Esophagus squamous epithelium (tissue), 5 donors: ENCODE data around the gene CHI3L2. TPM values are rescaled to one million over a fixed set of nuclear protein-coding genes. Genes with fewer than 3 reads are reported as not detected.

Experiments
- DNase-seq: peaks from one replicate; lab custom pipeline; 2025; lab: John Stamatoyannopoulos, UW
- H3K27ac ChIP-seq, 4 donors: fragments of 200-600 bp; sonication (generic); one replicate each; pipeline ENCODE4 v1.5.1; 2016 to 2019; ENCODE audit warnings: mild to moderate bottlenecking in 1 of 4
- H3K27me3 ChIP-seq, 4 donors: fragments of 200-600 bp; sonication (generic); 1 replicate in 3 of 4; 2 replicates in 1 of 4; pipeline versions ENCODE4 v1.5.1 to v1.6.0; 2017 to 2021; ENCODE audit warnings: antibody characterized with exemption in 1 of 4
- H3K36me3 ChIP-seq, 3 donors: fragments of 200-600 bp; sonication (generic); one replicate each; pipeline ENCODE4 v1.5.1; 2016 to 2019
- H3K4me1 ChIP-seq, 3 donors: fragments of 200-600 bp; sonication (generic); one replicate each; pipeline ENCODE4 v1.5.1; 2017 to 2019
- H3K4me3 ChIP-seq, 4 donors: fragments of 200-600 bp; sonication (generic); 1 replicate in 3 of 4; 2 replicates in 1 of 4; pipeline ENCODE4 v1.5.1; 2016 to 2019; ENCODE audit warnings: mild to moderate bottlenecking in 2 of 4, moderate library complexity in 1 of 4
- H3K9me3 ChIP-seq, 3 donors: fragments of 200-600 bp; sonication (generic); one replicate each; pipeline ENCODE4 v1.5.1; 2016 to 2019
- CTCF ChIP-seq, 6 experiments: fragments of 450-650 bp in 4 of 6; fragments of 200-600 bp in 2 of 6; sonication (generic) in 2 of 6; IDR thresholded peaks; one replicate each; pipeline ENCODE4 v1.5.1; 2016 to 2019; ENCODE audit warnings: antibody characterized with exemption in 6 of 6, mild to moderate bottlenecking in 4 of 6, moderate library complexity in 4 of 6
- POLR2A ChIP-seq, 4 donors: fragments of 450-650 bp; IDR thresholded peaks; one replicate each; pipeline ENCODE4 v1.6.1; 2017; ENCODE audit warnings: antibody characterized with exemption in 4 of 4, mild to moderate bottlenecking in 4 of 4, moderate library complexity in 3 of 4
- WGBS, 2 donors: methylation state at CpG; one replicate each; pipeline ENCODE4 v1.1.5; 2018; 5-methylcytosine and 5-hydroxymethylcytosine counted together
- intact Hi-C: fragments of 100-400 bp; cut with DNase I; formaldehyde crosslinking; loops from one replicate; pipeline ENCODE4 v1.15.0; 2022
- total RNA-seq, 4 donors: library from RNA; depleted of rRNA; stranded (reverse); fragments of >200 nt; gene quantifications; one replicate each; pipeline ENCODE4 v1.1.0, GENCODE V29; 2016
- donor health status: DM: yes; HTN: yes; CAD: no.

The CHI3L2 gene
- total RNA-seq, 4 donors from 2014 or later = 0.57 to 42.4 (median 1.8) TPM

- Histone ChIP-seq H3K9me3 (no peaks in the 10 kb centered on the region), H3K27me3 (no peaks in the 10 kb centered on the region), H3K36me3 (no peaks in the 10 kb centered on the region), H3K27ac (peak overlapping the region in 2 of 4 donors; percentile 9 to 45), H3K4me3 (no peak overlapping the region), H3K4me1 (peaks cover 13 to 43% (median 18%) of the 10 kb centered on the region in 3 donors)
- 57 to 61% methylated on average over 5 of the region's 5 CpGs for WGBS, 2 donors
- TF ChIP-seq POLR2A (IDR thresholded peaks at IDR 0.05) (no peak), CTCF (IDR thresholded peaks at IDR 0.05) (no peak)
- intact Hi-C loops = loop anchor here (10.0 kb wide), 1 partner anchor 113 kb away; no protein-coding TSS in a partner anchor
- DNase-seq = no peak
These were observed 5.8 kb upstream of the CHI3L2 start for GRCh38 chr1:111221633-111222291.

DNA sequence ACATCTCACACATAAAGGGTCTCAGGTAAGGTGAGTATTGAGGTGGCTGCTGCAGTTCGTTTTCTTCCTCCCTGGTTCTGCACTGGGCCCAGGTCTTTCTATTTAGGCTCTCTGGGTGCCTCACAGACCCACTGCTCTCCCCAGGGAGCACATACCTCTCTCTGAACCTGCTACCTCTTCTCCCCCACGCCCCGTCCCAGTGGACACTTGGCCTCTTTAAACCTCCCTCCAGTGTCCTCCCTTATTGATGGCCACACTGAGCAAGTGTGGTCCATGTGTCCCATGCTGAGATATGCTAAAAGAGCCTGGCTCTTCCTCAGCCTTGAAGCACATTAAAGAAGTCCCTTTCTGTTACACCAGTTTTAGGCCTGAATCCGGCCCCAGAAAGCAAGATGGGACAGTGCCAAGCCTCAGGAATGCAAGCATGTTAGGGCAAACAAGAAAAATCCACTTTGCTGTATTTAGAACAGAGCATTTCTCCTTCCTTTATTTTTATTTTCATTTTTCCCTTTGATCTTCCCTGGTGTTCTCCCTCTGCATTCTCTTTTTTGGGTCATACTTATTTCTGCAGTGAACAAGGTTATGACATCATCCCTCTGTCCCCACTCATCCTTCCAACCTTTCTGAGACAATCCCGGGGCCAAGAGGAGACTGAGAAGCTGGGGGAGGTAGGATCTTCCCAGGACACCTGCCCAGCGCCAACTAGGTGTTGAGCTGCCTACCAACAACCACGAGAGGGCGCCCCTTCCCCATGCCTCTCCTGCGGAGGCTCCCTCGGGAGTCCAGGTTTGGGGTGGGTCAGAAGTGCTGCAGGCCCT is 5.0 kb upstream of the CHI3L2 start:
- Histone ChIP-seq H3K27me3 (no peaks in the 10 kb centered on the region), H3K9me3 (no peaks in the 10 kb centered on the region), H3K4me1 (peaks cover 13 to 47% (median 19%) of the 10 kb centered on the region in 3 donors), H3K27ac (peak overlapping the region in 2 of 4 donors; percentile 9 to 45), H3K36me3 (no peaks in the 10 kb centered on the region), H3K4me3 (no peak overlapping the region)
- intact Hi-C loops = loop anchor here (10.0 kb wide), 1 partner anchor 112 kb away; no protein-coding TSS in a partner anchor
- no peak for DNase-seq
- 31 to 32% methylated on average over 7 to 8 of the region's 10 CpGs for WGBS, 2 donors
- TF ChIP-seq POLR2A (IDR thresholded peaks at IDR 0.05) = no peak
- peak; percentile 81 to 96 (median 90) for TF ChIP-seq CTCF (IDR thresholded peaks at IDR 0.05)

DNA sequence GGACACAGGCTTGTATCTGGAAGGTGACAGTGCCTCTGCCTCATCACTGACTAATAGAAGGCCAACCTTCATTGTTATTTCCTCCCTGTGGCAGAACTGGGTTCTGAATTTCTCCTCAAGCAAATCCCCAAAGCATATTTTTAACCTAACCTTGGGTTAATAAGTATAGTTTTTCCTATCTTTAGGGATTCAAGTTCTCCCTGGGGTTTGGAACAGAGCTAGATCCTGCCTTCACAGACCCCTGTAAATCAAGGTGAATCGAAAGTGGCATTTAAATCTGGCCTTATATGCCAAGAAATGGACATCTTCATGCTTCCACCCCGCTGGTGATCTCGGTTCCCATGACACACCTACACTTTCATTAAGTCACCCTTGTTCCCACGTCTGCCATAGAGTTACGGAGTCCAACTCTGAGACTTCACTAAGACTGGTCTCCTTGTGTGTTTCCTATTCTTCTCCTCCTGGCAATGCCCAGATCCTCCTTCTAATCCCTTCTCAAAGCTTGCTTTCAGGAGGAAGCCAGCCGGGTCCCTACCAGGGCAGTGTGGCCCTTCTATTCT is 4.3 kb upstream of the CHI3L2 start:
- WGBS, 2 donors = 66 to 72% methylated on average over 6 of the region's 6 CpGs

GRCh38 chr1:111225091-111225490 is 2.4 kb upstream of the CHI3L2 start:
- no peak overlapping the region for H3K27ac ChIP-seq
- no peak for DNase-seq
- no peaks in the 10 kb centered on the region for H3K36me3 ChIP-seq
- no peaks in the 10 kb centered on the region for H3K27me3 ChIP-seq
- no peaks in the 10 kb centered on the region for H3K9me3 ChIP-seq
- no peak for TF ChIP-seq CTCF (IDR thresholded peaks at IDR 0.05)
- H3K4me1 ChIP-seq = peaks cover 13 to 56% (median 35%) of the 10 kb centered on the region in 3 donors
- intact Hi-C loops = loop anchor here (5.0 to 10.0 kb wide), 2 partner anchors 110 to 172 kb away; no protein-coding TSS in a partner anchor
- H3K4me3 ChIP-seq = no peak overlapping the region

More for the DNA sequence above, 4.3 kb upstream of the CHI3L2 start:
- Histone ChIP-seq H3K9me3 (no peaks in the 10 kb centered on the region), H3K4me3 (no peak overlapping the region), H3K36me3 (no peaks in the 10 kb centered on the region), H3K4me1 (peaks cover 13 to 50% (median 26%) of the 10 kb centered on the region in 3 donors), H3K27me3 (no peaks in the 10 kb centered on the region), H3K27ac (no peak overlapping the region)
- TF ChIP-seq CTCF (IDR thresholded peaks at IDR 0.05) (no peak), POLR2A (IDR thresholded peaks at IDR 0.05) (no peak)
- intact Hi-C loops = loop anchor here (10.0 kb wide), 1 partner anchor 112 kb away; no protein-coding TSS in a partner anchor
- no peak for DNase-seq
